Psoas muscle (tissue), 8 donors: ENCODE measurements around the gene RICTOR. TPM values are rescaled to one million over a fixed set of nuclear protein-coding genes. Genes with fewer than 3 reads are reported as not detected.

ENCODE experiments used
- ATAC-seq, 4 donors: fragments of 200-7000 bp; cut with Tn5 transposase; one replicate each; pipeline ENCODE4 v1.9.1; 2020; ENCODE audit warnings: moderate library complexity in 3 of 4, mild to moderate bottlenecking in 2 of 4
- DNase-seq, 2 donors: peaks; one replicate each; pipeline ENCODE4 v3.0.0-alpha.2; 2020
- H3K27ac ChIP-seq: fragments of 200-600 bp; one replicate; pipeline ENCODE4 v1.8.0; 2022
- H3K27me3 ChIP-seq, 3 donors: fragments of 200-600 bp in 1 of 3; one replicate each; pipeline versions ENCODE4 v1.6.1 to v1.8.0; 2013 to 2022; ENCODE audit warnings: low read length in 2 of 3, mild to moderate bottlenecking in 2 of 3, moderate library complexity in 1 of 3; ENCODE audit not compliant: insufficient read depth in 3 of 3
- H3K36me3 ChIP-seq, 2 donors: fragments of 200-600 bp in 1 of 2; one replicate each; pipeline versions ENCODE4 v1.6.1 to v1.8.0; 2013 to 2022; ENCODE audit warnings: low read depth in 1 of 2, mild to moderate bottlenecking in 1 of 2, moderate library complexity in 1 of 2; ENCODE audit not compliant: insufficient read depth in 1 of 2
- H3K4me1 ChIP-seq: fragments of 200-600 bp; one replicate; pipeline ENCODE4 v1.8.0; 2022
- H3K4me3 ChIP-seq: fragments of 200-600 bp; one replicate; pipeline ENCODE4 v1.8.0; 2022; ENCODE audit warnings: mild to moderate bottlenecking
- H3K9me3 ChIP-seq: fragments of 200-600 bp; one replicate; pipeline ENCODE4 v1.8.0; 2022
- WGBS, 3 donors: extraction: QIAGEN DNeasy Blood & Tissue Kit; methylation state at CpG; one replicate each; pipeline versions ENCODE4 v1.1.6 to v1.1.7; 2013; 5-methylcytosine and 5-hydroxymethylcytosine counted together
- intact Hi-C, 2 donors: fragments of 100-400 bp; cut with DNase I; formaldehyde crosslinking; loops; one replicate each; pipeline versions ENCODE4 v1.11.0 to v1.14.2; 2022
- long read RNA-seq, 2 donors: library from polyadenylated mRNA; unstranded; transcript quantifications; one replicate each; pipeline ENCODE4 v2.0.0, GENCODE V29; 2021
- polyA plus RNA-seq, 3 donors: library from polyadenylated mRNA; stranded (reverse); fragments of 200-250 nt; gene quantifications; one replicate each; pipeline ENCODE4 v1.2.3, GENCODE V29; 2013
- total RNA-seq, 4 donors: library from RNA; stranded (reverse); fragmentation: NEBNext Ultra II Directional in 2 of 4; extraction: Animal tissue kit (Norgen Biotek cat#: 25700) in 2 of 4; gene quantifications; one replicate each; pipeline versions ENCODE4 v1.2.1 to v1.2.4, GENCODE V29; 2021 to 2023
- TF ChIP-seq, protein P1 (sequence below): fragments of 200-600 bp; IDR thresholded peaks from one replicate; pipeline ENCODE4 v1.8.0; 2022; ENCODE audit warnings: antibody characterized with exemption
- donor health status: healthy with polysubstance abuse.
- donor health status: DM: no; HTN: no; CAD: no; lungs with moderate emphysema.
- donor health status: Bipolar disorder and iron deficiency.
- donor health status: healthy.
- donor health status: DM: yes; HTN: yes; CAD: no.
- donor health status: DM: no; HTN: no; CAD: no.
- donor health status: DM: no; HTN: no; CAD: no.
- donor health status: DM: yes; HTN: yes; CAD: no.

RICTOR gene, protein sequence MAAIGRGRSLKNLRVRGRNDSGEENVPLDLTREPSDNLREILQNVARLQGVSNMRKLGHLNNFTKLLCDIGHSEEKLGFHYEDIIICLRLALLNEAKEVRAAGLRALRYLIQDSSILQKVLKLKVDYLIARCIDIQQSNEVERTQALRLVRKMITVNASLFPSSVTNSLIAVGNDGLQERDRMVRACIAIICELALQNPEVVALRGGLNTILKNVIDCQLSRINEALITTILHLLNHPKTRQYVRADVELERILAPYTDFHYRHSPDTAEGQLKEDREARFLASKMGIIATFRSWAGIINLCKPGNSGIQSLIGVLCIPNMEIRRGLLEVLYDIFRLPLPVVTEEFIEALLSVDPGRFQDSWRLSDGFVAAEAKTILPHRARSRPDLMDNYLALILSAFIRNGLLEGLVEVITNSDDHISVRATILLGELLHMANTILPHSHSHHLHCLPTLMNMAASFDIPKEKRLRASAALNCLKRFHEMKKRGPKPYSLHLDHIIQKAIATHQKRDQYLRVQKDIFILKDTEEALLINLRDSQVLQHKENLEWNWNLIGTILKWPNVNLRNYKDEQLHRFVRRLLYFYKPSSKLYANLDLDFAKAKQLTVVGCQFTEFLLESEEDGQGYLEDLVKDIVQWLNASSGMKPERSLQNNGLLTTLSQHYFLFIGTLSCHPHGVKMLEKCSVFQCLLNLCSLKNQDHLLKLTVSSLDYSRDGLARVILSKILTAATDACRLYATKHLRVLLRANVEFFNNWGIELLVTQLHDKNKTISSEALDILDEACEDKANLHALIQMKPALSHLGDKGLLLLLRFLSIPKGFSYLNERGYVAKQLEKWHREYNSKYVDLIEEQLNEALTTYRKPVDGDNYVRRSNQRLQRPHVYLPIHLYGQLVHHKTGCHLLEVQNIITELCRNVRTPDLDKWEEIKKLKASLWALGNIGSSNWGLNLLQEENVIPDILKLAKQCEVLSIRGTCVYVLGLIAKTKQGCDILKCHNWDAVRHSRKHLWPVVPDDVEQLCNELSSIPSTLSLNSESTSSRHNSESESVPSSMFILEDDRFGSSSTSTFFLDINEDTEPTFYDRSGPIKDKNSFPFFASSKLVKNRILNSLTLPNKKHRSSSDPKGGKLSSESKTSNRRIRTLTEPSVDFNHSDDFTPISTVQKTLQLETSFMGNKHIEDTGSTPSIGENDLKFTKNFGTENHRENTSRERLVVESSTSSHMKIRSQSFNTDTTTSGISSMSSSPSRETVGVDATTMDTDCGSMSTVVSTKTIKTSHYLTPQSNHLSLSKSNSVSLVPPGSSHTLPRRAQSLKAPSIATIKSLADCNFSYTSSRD (N-terminal part only)
- total RNA-seq (10 to 100 TPM; 34.0 to 46.7 (median 41.0) TPM), polyA plus RNA-seq (1 to 10 TPM; 2.7 to 9.5 (median 6.4) TPM)
- long read RNA-seq, donor 1, full-length matches to known transcripts = 3 of 4 reads
- long read RNA-seq, donor 1, partial matches to known transcripts = 0 of 4 reads
- long read RNA-seq, donor 1, other reads (novel, unspliced or antisense) = 1 of 4 reads
- long read RNA-seq, donor 2, full-length matches to known transcripts = 6 of 22 reads
- long read RNA-seq, donor 2, partial matches to known transcripts = 8 of 22 reads
- long read RNA-seq, donor 2, other reads (novel, unspliced or antisense) = 8 of 22 reads

DNA sequence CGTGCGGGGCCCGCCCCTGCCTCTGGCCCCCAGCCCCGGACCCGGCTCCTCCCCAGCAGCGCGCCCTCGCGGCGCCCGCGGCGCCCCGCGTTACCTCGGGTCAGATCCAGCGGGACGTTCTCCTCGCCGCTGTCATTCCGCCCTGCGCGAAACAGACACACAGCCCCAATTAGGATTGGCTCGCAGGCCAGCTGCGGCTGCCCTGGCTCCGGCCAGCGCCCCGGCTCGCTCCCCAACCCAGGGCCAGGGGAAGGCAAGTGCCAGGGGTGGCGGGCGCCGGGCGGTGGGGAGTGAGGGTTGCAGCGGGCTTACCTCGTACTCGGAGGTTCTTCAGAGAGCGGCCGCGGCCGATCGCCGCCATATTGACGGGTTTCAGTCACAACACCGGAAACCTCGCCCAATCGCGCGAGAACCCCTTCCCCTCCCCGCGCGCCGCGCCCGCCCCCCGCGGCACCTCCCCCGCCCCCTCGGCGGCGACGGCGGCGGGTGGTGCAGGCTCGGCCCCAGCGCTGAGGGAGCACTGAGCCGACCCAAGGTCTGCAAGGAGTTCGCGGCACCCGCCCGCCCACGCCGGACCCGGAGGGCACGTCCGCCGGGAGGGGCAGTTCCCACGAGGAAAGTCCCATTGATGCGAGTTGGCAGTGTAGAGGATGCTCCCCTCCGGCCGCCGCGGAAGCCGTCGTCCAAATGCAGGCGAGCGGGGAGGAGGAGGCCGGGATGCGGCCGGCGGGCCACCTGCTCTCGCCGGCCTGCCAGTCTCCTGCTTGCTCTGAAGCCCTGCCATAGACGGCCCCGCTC is at the start of gene RICTOR:
TSS of gene RICTOR (minus strand) at position 383 of the 798 bp plus-strand sequence. CDS start at position 361, 22 bp downstream.
- TF ChIP-seq, protein P1, sequence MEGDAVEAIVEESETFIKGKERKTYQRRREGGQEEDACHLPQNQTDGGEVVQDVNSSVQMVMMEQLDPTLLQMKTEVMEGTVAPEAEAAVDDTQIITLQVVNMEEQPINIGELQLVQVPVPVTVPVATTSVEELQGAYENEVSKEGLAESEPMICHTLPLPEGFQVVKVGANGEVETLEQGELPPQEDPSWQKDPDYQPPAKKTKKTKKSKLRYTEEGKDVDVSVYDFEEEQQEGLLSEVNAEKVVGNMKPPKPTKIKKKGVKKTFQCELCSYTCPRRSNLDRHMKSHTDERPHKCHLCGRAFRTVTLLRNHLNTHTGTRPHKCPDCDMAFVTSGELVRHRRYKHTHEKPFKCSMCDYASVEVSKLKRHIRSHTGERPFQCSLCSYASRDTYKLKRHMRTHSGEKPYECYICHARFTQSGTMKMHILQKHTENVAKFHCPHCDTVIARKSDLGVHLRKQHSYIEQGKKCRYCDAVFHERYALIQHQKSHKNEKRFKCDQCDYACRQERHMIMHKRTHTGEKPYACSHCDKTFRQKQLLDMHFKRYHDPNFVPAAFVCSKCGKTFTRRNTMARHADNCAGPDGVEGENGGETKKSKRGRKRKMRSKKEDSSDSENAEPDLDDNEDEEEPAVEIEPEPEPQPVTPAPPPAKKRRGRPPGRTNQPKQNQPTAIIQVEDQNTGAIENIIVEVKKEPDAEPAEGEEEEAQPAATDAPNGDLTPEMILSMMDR = peak; percentile 5
- 0 to 1% (median 0%) methylated on average over 63 to 94 of the region's 94 CpGs for WGBS, 3 donors
- ATAC-seq = peak; percentile 88 to 96 (median 93)
- intact Hi-C loops = loop anchor here in 1 of 2 donors (2.0 kb wide), 1 partner anchor 59 kb away; no protein-coding TSS in a partner anchor
- H3K4me1 ChIP-seq = peaks cover 42% of the 10 kb centered on the region
- H3K27ac ChIP-seq = peak within 1 kb of the TSS; percentile 93
- H3K9me3 ChIP-seq = no peaks in the 10 kb centered on the region
- peaks cover 0 to under 1% of the 10 kb centered on the region in 2 donors for H3K36me3 ChIP-seq
- peak; percentile 93 to 96 for DNase-seq
- H3K4me3 ChIP-seq = peak within 1 kb of the TSS; percentile 74
- no peaks in the 10 kb centered on the region for H3K27me3 ChIP-seq

DNA sequence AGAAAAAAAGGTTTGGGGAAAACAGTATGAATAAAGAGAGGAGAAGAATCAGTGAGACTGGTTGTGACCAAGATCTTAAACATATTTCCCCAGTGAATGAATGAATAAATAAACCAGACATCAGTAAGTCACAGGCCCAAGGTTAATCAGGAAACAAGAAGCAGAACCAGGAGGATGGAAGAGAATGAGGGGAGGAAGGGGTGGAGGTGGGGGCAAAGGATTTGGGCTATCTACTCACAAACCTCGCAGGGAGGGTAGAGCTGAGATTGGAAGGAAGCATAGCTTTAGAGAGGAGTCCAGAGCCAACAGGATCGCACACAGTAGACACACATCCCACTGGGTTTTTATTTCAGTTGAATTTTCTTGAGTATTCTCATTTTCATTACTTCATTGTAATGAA is 47.7 kb upstream of the RICTOR start:
- no peak for ATAC-seq
- WGBS, 3 donors = 70 to 78% (median 76%) methylated on average over 2 of the region's 2 CpGs
- H3K36me3 ChIP-seq = no peaks in the 10 kb centered on the region

DNA sequence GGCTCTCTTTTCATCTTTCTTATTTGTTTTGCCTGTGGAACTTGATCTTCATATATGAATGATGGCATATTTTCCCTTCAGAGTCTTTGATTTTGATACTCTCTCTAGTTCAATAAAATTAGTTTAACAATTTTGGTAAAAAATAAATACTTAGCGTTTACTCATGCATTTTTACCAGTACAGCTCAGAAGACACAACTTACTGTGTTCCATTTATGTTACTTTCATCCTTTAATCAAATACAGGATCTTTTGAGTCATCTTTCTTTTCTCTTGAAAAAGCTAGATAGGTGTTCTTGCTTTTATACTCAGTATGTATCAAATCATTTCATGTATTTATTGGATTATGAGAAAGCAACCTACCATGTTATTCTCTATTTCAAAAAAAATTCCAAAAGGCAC is 47.1 kb upstream of the RICTOR start:
- DNase-seq (no peak), ATAC-seq (no peak)
- Histone ChIP-seq H3K4me3 (no peak overlapping the region), H3K4me1 (no peaks in the 10 kb centered on the region), H3K27me3 (no peaks in the 10 kb centered on the region), H3K9me3 (no peaks in the 10 kb centered on the region), H3K36me3 (no peaks in the 10 kb centered on the region), H3K27ac (no peak overlapping the region)
- intact Hi-C loops = no loop called here
- WGBS, 3 donors = 67 to 82% (median 79%) methylated on average over 1 of the region's 1 CpG
- TF ChIP-seq, protein P1 = no peak

More for the DNA sequence above, 47.7 kb upstream of the RICTOR start:
- intact Hi-C loops = no loop called here
- no peak for DNase-seq
- no peak overlapping the region for H3K4me3 ChIP-seq
- no peak overlapping the region for H3K27ac ChIP-seq
- TF ChIP-seq, protein P1 = no peak
- no peaks in the 10 kb centered on the region for H3K27me3 ChIP-seq
- H3K9me3 ChIP-seq = no peaks in the 10 kb centered on the region
- H3K4me1 ChIP-seq = no peaks in the 10 kb centered on the region
